Measurements from ENCODE around the gene CHST9. TPM values are rescaled to one million over a fixed set of nuclear protein-coding genes. Genes with fewer than 3 reads are reported as not detected.

Gene CHST9
- total and polyA plus RNA-seq, 2 donors from 2014 or later, result 1.5 to 9.8 TPM

GRCh38 chr18:27135504-27136207 lies 49.5 kb downstream of the CHST9 start:
- no peak for DNase-seq
- peak overlapping the region in 1 of 2 donors; percentile 57 for H3K27ac ChIP-seq (ENCODE audit: low read depth in 2 of 2, low read length in 2 of 2)
- peaks cover 0 to 13% (median 3%) of the 10 kb centered on the region in 3 donors for H3K4me1 ChIP-seq (ENCODE audit: control insufficient read depth in 2 of 3, insufficient read depth in 2 of 3, low read depth in 1 of 3, low read length in 3 of 3)
- H3K9ac ChIP-seq (ENCODE audit: low read length in 3 of 3), result no peak overlapping the region
- H3K4me3 ChIP-seq (ENCODE audit: low read length in 3 of 3), result no peak overlapping the region
- H3K27me3 ChIP-seq (ENCODE audit: control insufficient read depth, insufficient read depth, low read length), result no peaks in the 10 kb centered on the region
- no peak for FAIRE-seq
- H3K9me3 ChIP-seq (ENCODE audit: control insufficient read depth in 2 of 3, insufficient read depth in 1 of 3, low read length in 3 of 3), result no peaks in the 10 kb centered on the region
- intact Hi-C loops (cut with DNase I), result loop anchor here (10.0 kb wide), 1 partner anchor 61 kb away; no protein-coding TSS in a partner anchor
- no peaks in the 10 kb centered on the region for H3K36me3 ChIP-seq (ENCODE audit: control insufficient read depth in 2 of 3, insufficient read depth in 3 of 3, low read length in 3 of 3)
- TF ChIP-seq, protein P1, sequence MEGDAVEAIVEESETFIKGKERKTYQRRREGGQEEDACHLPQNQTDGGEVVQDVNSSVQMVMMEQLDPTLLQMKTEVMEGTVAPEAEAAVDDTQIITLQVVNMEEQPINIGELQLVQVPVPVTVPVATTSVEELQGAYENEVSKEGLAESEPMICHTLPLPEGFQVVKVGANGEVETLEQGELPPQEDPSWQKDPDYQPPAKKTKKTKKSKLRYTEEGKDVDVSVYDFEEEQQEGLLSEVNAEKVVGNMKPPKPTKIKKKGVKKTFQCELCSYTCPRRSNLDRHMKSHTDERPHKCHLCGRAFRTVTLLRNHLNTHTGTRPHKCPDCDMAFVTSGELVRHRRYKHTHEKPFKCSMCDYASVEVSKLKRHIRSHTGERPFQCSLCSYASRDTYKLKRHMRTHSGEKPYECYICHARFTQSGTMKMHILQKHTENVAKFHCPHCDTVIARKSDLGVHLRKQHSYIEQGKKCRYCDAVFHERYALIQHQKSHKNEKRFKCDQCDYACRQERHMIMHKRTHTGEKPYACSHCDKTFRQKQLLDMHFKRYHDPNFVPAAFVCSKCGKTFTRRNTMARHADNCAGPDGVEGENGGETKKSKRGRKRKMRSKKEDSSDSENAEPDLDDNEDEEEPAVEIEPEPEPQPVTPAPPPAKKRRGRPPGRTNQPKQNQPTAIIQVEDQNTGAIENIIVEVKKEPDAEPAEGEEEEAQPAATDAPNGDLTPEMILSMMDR (IDR thresholded peaks at IDR 0.05; ENCODE audit: borderline replicate concordance, extremely low read depth, insufficient read depth), result no peak

DNA sequence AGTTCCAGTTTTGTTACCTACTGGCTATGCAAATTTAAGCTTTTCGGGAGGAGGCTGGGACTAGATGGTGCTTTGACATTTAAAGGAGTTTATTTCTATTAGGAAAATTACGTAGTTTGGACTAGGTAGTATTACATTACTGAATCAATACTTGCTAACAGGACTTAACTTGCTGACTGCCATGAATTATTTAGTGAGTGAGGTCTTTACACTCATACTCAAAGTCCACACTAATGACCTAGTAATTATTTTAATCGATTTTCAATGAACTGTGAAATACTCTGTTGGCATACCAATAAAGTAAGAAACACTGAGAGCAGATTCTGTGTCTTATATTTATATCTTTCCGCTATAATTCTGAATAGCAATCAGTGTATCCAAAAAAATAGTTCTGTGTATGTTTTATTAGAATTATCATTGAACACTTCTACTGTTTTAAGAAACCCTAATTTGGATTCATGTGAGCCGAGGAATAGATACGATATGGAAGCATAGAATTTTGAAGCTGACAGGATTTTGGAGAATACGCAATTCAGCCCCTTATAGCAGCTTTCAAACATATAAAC lies 55.0 kb downstream of the CHST9 start:
- Histone ChIP-seq H3K9me3 (ENCODE audit: control insufficient read depth in 2 of 3, insufficient read depth in 1 of 3, low read length in 3 of 3) (no peaks in the 10 kb centered on the region), H3K9ac (ENCODE audit: low read length in 3 of 3) (no peak overlapping the region), H3K36me3 (ENCODE audit: control insufficient read depth in 2 of 3, insufficient read depth in 3 of 3, low read length in 3 of 3) (no peaks in the 10 kb centered on the region), H3K4me3 (ENCODE audit: low read length in 3 of 3) (no peak overlapping the region), H3K4me1 (ENCODE audit: control insufficient read depth in 2 of 3, insufficient read depth in 2 of 3, low read depth in 1 of 3, low read length in 3 of 3) (peaks cover 0 to under 1% (median 0%) of the 10 kb centered on the region in 3 donors), H3K27ac (ENCODE audit: low read depth in 2 of 2, low read length in 2 of 2) (no peak overlapping the region), H3K27me3 (ENCODE audit: control insufficient read depth, insufficient read depth, low read length) (no peaks in the 10 kb centered on the region)
- intact Hi-C loops (cut with DNase I), result loop anchor here (10.0 kb wide), 1 partner anchor 55 kb away; no protein-coding TSS in a partner anchor
- no peak for DNase-seq
- TF ChIP-seq, protein P1 (IDR thresholded peaks at IDR 0.05; ENCODE audit: borderline replicate concordance, extremely low read depth, insufficient read depth), result no peak
- no peak for FAIRE-seq

DNA sequence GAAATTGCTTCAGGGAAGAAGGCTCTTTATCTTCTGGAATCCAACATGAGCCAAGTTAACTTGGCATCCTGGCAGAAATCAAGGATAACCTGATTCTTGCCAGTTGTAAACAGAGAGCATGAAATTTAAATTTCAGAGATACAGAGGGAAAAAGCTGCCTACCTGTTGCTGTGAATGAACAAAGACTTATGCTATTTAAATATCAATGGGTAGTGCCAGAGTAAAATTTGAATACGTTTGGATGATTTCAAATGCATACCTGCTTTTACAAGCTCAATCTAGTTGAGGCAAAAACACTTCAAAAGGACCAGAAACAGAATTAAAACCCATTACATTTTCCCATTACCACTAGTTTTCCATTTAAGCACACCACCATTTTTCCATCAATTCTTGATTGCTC lies 60.9 kb downstream of the CHST9 start:
- no peaks in the 10 kb centered on the region for H3K4me1 ChIP-seq (ENCODE audit: control insufficient read depth in 2 of 3, insufficient read depth in 2 of 3, low read depth in 1 of 3, low read length in 3 of 3)
- no peak for DNase-seq
- TF ChIP-seq, protein P1 (IDR thresholded peaks at IDR 0.05; ENCODE audit: borderline replicate concordance, extremely low read depth, insufficient read depth), result no peak
- no peak overlapping the region for H3K4me3 ChIP-seq (ENCODE audit: low read length in 3 of 3)
- H3K9ac ChIP-seq (ENCODE audit: low read length in 3 of 3), result no peak overlapping the region
- H3K36me3 ChIP-seq (ENCODE audit: control insufficient read depth in 2 of 3, insufficient read depth in 3 of 3, low read length in 3 of 3), result no peaks in the 10 kb centered on the region
- no peaks in the 10 kb centered on the region for H3K9me3 ChIP-seq (ENCODE audit: control insufficient read depth in 2 of 3, insufficient read depth in 1 of 3, low read length in 3 of 3)
- FAIRE-seq, result no peak
- intact Hi-C loops (cut with DNase I), result no loop called here
- H3K27ac ChIP-seq (ENCODE audit: low read depth in 2 of 2, low read length in 2 of 2), result no peak overlapping the region
- H3K27me3 ChIP-seq (ENCODE audit: control insufficient read depth, insufficient read depth, low read length), result no peaks in the 10 kb centered on the region

Measured in kidney (tissue), 14 donors.